ENCODE results near the gene DYSF.

DNA sequence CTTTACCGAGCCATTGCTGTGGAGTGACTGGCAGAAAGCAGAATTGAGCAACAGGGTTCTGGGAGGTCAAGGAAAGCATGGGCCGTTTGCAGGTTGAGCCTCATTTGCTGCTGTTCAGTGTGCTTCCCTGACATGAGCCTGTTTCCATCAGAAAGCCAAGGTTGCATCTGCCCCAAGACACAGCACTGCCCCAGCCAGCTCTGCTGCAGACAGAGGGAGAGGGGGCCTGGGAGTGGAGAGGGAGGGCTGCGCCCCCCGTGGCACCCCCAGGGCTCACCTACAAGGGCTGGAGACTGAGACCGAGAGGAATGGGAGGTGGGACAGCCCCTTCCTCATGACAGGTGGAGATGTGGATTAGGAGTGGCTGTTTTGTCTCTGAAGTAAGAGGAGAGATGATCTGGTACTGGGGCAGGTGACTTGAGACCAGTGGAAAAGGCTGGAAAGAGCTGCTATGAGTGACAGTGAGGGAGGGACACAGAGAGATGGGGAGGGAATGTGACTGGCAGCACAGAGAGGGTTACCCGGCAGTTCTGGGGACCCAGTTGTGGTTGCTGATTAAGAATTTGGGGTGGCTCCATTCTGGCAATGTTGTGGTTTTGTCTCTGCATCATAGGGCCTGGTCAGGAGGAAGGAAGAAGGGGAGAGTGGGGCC is 218.0 kb downstream of the DYSF start:
- TF ChIP-seq, protein P1, sequence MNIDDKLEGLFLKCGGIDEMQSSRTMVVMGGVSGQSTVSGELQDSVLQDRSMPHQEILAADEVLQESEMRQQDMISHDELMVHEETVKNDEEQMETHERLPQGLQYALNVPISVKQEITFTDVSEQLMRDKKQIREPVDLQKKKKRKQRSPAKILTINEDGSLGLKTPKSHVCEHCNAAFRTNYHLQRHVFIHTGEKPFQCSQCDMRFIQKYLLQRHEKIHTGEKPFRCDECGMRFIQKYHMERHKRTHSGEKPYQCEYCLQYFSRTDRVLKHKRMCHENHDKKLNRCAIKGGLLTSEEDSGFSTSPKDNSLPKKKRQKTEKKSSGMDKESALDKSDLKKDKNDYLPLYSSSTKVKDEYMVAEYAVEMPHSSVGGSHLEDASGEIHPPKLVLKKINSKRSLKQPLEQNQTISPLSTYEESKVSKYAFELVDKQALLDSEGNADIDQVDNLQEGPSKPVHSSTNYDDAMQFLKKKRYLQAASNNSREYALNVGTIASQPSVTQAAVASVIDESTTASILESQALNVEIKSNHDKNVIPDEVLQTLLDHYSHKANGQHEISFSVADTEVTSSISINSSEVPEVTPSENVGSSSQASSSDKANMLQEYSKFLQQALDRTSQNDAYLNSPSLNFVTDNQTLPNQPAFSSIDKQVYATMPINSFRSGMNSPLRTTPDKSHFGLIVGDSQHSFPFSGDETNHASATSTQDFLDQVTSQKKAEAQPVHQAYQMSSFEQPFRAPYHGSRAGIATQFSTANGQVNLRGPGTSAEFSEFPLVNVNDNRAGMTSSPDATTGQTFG (tag by site-specific recombination; IDR thresholded peaks at IDR 0.05; ENCODE audit: borderline replicate concordance): no peak
- TF ChIP-seq ZNF664 (tag by site-specific recombination; IDR thresholded peaks at IDR 0.05): no peak
- no peak for TF ChIP-seq KLF10 (tag by site-specific recombination; IDR thresholded peaks at IDR 0.05)
- no peak for TF ChIP-seq ZNF600 (tag by site-specific recombination; IDR thresholded peaks at IDR 0.05)
- no peak for TF ChIP-seq ZNF112 (tag by site-specific recombination; IDR thresholded peaks at IDR 0.05)
- TF ChIP-seq ZNF138 (tag by site-specific recombination; IDR thresholded peaks at IDR 0.05; ENCODE audit: borderline replicate concordance): no peak
- no peak for TF ChIP-seq GLIS1 (tag by site-specific recombination; IDR thresholded peaks at IDR 0.05)
- no peak for TF ChIP-seq YY1 (tag by site-specific recombination; IDR thresholded peaks at IDR 0.05)

Data from HEK293 (cell line).